Measurements from ENCODE around the gene CSF3.
A peak's percentile ranks its signal among the peaks of the same experiment; 100 is the strongest.

Gene CSF3

DNA sequence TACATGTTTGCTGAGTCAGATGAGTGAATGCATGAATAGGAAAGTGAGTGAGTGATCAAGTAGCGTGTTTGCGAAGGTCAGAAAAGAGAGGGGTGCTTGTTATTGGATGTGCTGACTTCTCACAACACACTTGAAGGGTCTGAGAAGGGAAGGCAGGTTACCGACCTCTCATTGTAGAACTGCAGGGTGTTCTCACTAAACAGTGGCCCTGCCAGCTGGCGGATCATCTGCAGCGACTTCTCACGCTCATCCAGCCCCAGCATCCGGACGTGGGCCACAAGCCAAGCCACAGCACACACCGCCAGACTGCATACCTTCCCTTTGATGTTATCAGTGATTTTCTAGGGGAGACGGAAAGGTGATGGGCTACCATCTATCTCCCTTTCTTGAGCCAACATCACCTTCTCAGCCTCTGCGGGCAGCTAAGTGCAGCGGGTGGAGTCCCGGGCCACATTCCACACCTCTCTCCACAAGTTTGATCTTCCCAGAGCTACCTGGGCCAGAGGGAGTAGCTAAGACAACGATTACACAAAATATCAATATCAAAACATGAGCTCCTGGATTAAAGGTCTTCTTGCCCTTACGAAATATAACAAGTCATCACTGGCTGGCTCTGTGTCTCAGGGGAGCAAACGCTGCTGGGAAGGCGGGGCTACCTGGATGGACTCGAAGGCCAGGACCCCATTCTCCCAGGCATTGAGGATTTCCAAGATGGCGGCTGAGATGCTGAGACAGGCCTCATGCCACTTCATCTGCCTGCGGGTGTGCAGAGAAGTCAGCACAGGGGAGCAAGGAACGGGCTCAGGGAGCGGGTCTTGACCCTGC, 11.0 kb downstream of the CSF3 start:
- DNase-seq, result no peak

DNA sequence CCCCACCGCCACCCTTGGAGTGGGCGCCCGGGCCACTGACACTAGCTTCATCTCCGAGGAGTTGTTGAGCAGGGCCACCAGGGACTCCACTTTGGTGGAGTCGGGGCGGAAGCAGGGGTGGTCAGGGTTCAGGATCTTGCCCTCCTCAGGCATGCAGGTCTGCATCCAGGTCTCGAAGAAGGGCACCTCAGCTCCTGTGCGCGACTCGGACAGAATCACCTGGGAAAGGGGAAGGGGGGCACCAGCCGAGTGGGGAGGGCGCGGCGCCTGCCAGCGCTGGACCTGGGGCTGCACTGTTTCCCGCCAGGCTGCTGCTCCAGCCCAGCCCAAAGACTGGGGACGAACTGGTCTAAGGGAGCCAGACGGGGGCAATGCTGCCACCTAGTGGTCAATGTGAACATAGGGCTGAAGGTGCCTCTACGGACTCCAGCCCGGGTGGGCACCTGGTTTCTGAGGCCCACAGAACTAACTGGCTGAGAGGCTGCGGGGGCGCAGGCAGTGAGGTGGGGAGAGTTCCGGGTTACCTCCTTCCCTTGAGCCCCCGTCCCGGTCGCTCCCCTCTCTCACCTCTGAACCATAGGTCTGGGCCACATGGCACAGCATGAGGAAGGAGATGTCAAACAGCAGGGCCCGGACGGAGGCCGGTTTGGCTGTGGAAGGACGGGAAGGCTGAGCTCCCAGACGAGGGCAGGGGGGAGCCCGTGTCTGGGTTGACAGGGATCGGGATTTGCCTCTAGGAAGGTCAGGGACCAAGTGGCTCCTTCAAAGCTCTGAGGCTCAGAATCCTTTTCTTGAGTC, 11.8 kb downstream of the CSF3 start:
- peak; percentile 44 for DNase-seq

DNA sequence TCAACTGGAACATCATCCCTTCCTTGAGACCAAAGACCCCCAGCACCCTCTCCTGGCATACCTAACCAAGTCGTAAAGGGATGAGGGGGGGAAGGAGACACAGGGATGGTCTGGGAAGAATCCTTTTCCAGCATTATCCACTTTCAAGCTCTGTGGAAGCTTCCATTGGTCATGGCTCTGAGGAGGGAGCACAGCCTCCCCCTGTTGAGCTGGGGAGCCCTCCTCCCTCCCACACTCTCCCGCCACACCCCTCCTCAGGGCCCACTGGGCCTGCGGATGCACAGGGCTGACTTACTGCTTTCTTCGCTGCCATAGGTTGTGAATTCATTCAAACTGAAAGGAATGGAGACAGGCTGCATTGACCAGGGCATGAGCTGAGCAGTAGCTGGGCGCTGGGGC, 12.4 kb downstream of the CSF3 start:
- DNase-seq, result no peak

DNA sequence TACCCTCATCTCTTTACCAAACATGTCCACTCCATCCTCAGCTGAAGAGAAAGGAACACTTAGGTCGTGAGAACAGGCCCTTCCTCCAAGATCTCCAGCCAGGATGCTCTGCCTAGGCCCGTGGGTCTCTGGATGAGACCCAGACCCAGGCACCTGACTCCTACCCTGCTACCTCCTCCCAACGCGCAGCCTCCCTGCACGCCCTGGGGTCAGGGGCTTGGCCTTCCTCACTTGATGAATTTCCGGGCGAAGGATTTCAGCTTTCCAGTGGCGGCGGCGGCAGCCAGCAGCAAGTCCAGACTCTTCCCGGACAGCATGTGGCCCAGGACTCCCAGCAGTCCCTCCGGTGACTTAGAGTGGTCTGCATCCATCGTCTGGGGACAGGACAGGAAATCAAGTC, 13.4 kb downstream of the CSF3 start:
- DNase-seq, result no peak

DNA sequence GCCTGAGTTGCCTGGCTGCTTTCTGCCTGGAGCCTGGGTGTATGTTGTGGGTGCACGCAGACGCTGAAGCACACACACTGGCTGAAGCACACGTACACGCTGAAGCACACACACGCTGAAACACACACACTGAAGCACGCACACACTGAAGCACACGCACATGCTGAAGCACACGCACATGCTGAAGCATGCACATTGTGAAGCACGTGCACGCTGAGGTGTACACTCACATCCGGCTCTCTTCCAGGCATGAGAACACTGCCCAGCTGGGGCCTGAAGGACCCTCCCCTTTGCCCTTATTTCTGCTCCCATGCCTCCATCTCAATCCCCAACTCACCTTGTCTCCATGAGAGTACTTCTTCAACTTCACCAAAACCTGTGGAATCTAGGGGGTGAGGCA, 16.5 kb downstream of the CSF3 start:
- DNase-seq, result no peak

DNA sequence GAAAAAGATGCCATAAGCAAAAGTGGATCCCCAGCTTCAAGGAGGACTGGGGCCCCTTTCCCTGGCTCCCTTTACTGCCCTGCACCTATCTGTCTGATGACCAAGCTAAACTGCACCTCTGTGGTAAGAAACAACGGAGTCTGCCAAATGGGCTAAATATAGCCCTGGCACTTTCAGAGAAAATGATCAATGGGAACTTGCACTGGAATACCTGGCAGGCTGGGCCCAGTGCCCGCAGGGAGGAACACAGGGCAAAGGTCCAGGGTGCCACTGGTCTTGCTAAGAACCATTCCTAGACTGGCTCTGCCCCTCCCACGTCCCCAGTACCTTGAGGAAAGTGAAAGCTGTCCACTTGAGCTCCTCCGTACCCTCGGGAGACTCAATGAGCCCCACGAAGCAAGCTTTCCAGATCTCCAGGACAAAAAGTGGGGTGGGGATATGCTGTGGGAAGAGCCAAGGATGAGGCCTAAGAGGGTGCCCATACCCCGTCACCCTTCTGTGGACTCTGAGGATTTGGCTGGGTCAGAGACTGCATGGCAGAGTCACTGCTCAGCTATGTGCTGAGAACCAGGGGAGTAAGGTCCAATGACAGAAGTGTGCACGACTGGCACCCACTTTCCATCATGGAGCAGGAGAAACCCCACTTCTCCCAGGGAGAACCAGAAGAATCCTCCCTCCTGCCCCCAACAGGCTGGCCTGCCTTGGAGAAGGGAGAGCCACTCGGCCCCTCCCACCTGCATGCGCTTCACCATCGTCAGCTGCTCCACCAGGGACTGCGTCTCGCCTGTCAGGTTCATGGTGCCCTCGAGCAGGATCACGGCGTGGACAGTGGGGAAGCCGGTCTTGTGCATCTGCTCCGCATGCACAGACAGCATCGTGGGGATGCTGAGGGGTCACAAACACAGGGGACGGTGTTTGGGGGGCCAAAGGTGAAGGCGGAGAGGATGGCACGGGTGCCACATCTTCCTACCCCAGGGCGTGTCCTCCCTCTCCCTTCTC, 17.4 kb downstream of the CSF3 start:
- no peak for DNase-seq

DNA sequence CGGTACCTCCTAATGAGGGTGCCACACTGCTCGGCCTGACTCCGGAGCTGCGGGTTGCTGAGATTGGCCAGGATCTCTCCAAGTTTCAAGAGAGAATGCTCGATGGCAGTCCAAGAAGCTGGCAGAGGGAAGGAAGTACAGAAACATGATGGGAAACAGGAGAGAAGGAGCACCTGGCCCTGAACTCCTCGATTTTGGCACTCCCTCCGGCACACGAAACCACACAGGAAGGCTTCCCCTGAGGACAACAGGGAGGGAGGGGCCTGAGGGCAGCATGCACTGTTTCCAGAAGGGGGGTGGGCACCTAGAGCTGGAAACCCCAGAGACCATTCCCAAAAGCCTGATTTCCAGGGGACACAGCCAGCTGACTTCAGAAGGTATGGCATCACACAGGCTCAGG, 18.1 kb downstream of the CSF3 start:
- DNase-seq, result no peak

DNA sequence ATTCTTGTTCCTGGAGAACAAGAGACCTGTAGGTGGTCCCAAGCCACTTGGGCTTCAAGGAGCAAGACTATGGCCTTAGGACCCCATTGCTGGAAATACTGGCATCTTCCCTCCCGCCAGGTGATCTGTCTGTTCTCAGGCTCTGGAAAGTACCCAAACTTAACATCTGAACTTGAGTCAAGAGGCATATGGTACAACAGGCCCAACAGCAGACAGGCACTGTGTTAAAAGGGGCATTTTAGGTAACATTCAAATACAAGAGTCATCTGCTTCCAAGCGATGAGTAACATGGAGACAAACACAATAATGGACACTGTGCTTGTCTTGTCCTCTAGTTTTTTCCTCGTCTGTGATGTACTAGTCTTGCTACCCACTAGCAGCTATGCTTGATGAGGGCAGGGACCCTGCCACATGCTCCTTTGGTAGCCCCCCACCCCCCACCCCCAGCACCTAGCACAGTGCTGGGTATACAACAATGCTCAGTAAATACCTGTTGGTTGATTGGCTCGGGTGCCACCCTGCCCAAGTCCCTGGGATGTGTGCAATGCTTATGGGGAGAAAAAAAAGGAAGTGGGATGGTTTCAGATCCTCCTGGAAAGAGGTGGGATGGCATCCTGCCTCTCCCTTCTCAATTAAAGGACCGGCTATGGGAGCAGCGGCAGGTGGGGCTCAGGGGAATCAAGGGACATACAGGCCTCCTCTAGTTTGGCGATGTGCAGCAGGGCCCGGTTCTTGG, 19.4 kb downstream of the CSF3 start:
- no peak for DNase-seq

DNA sequence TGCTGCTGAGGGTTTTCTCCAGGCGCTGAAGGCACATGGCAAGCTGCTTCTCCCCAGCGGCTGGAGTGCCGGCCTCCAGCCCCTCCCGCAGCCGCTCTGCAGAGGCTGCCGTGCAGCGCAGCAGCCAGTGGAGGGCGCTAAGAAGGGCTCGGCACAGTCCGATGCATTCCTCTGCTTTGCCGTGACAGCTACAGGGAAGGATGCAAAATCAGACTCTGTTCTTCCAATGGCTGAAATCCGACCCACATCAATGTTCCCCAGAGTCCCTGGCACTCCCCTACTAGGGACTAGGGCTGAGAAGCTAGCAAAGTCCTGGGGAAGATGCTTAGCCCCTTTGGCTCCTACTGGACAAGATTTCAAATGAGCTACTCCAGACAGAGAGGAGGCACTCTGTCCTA, 19.9 kb downstream of the CSF3 start:
- no peak for DNase-seq

DNA sequence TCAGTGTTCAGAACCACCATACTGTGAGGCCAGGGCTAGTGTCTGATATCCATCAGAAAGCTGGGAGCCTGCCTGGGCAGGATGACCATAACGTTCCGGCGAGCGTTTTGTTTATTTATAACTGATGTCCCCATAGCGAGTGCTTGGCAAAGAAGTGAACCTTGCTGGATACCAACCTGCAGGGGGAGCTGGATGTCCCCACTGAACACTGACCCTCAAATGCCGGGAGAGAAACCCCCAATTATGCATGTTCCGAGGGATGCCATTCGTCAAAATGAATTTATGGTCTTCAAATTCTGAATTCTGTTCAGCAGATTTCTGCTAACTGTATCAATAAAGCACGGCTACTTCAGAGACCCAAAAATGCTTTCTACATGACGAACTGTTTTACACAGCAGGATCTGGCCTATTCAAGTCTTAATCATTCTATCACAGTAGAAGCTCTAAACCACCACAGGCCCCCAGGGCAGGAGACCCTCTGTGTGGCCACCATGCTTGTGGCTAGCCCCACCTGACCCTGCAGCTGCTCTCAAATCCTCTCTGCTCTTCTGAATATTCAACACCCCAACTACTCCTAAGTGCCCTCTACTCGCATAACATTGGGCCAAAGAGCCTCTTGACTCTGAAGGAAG, 23.8 kb downstream of the CSF3 start:
- DNase-seq, result no peak

DNA sequence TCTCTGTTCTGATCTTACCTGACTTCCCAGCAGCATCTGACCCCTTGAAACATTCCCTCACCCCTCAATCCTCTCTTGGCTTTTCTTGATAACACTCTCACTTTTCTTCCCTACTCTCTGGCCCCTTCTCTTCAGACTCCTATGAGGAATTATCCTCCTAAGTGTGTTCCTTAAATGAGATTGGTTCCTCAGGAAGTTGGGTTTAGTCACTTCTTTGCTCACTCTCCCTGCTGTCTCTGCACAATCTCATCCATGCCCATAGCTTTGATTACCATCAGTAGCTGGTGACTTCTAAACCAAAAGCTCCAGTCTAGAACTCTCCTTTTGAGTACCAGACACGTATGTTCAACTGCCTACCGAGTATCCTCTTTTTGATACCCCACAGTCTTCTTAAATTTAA, 26.0 kb downstream of the CSF3 start:
- no peak for DNase-seq

DNA sequence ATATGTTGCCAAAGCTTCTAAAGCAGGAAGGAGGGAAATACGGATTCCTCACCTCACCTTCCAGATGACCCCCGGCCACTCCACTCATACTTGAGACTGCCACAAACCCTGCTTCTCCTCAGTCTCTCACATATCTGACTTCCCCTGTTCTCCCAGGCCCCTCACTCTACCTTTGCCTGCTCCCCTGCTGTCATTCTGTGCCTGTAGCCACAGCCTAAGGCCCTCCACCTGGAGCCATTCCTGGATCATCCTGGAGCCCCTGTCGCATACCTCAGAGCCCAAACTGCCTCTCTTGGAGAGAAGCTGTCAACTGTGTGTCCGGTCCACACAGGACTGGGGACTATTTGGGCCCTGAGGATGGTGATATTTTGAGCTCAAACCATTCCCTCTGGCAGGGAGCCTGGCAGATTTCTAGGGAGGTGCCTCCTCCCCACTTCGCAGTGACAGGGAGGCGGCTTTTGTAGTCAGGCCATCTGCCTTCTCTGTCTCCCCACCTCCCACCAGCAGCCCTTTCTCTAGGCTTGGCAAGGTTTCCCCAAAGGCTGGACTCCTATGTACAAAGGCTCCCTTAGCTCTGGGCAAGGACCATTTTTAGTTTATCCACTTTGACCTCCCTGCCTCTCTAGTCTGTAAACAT, 41.3 kb downstream of the CSF3 start:
- DNase-seq, result no peak

DNA sequence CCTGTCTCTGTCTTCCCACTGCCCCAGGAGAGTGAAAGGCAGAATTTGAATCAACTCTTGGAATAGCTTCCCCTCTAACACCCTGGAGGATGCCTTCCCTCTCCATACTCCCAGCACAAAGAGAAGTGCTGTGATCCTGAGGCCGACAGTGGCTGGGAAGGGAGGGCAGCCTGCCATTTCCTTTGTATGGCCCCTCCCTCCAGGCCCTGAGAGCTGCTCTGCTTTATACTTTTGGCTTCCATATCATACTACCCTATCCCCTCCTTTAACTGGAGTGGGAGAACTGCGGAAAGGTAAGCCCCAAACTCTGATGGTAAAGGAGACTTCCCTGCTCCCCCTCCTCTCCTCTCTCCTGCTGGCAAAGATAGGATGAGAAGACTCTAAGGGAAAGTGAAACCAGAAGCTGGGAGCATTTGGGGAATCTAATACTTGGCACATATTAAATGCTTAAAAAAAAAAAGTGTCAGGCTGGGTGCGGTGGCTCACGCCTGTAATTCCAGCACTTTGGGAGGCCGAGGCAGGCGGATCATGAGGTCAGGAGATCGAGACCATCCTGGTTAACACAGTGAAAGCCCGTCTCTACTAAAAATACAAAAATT, 43.0 kb downstream of the CSF3 start:
- no peak for DNase-seq

DNA sequence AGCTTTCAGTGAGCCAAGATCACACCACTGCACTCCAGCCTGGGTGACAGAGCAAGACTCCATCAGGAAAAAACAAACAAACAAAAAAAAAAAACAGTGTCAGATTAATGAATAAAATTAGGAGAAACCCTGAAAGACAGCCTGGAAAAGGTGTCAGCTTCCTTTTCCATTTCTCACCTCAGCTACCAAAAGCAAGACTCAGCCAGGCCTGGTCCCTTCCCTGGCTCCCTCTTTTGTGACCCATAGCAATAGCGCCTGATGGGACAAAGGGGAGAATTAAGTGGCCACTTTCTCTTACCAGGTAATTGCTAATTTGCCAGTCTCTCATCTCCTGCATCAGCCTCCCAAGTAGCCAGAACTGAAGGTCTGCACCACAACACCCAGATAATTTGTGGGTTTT, 43.6 kb downstream of the CSF3 start:
- DNase-seq, result no peak

DNA sequence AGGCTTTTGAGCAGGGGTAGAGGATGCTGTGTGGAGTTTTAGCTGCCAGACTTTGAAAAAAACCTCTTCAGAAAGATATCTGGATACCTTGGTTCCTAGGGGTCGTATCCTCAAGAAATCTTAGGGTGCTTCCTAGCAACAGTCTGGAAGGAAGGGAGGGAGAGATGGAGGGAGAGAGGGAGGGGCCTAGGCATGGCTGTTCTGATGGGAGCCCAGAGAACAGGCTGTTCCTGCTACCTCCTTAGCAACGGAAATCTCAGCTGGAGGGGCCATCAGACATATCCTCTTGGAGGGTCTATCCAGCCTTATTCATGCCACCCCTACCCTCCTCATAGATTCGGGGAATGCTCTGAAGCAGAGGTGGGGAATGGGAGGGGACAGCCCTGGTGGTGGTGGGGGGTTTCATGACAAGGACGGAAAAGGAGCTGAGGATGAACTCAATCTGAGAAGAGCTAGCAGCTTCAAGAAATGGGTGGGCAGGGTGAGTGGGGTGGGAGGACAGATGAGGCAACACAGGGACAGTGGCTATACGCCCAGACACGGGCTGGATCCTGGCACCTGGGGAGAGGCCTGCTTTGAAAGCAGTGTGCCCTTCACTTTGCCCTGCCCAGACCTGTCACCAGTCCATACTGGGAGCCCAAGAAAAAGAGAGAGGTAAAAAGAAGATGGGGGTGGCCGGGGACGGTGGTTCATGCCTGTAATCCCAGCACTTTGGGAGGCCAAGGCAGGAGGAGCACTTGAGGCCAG, 44.7 kb downstream of the CSF3 start:
- DNase-seq, result no peak

DNA sequence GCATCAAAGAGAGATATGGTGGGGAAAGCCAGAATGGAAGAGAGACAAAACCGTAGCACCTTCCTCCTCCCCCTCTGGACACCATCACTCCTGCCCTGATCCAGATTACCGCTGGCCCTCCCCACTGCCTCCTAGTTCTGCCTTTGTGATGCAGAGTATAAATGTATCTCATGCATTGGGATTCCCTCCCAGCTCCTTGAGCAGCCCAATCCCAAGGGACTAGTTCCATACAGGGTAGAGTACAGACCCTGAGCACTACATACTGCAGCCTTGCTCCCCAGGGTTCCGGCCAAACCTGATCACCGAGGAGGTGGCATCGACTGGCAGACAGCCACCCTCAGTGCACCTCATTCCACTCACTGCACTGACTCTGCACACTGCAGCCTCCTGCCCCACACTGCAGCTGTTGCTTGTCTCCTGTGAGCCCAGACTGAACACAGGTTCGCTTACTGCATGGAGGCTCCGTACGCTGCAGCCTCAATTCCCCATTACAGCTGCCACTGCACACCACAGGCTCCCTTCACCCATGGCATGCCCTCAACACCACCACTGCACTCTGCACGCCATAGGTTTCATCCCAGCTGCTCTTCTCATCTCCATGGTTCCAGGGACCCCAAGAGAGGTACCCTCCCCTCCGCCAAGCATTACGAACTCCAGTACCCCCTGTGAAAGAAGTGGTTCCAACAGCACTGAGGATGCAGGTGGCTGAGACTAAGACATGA, 45.8 kb downstream of the CSF3 start:
- no peak for DNase-seq

DNA sequence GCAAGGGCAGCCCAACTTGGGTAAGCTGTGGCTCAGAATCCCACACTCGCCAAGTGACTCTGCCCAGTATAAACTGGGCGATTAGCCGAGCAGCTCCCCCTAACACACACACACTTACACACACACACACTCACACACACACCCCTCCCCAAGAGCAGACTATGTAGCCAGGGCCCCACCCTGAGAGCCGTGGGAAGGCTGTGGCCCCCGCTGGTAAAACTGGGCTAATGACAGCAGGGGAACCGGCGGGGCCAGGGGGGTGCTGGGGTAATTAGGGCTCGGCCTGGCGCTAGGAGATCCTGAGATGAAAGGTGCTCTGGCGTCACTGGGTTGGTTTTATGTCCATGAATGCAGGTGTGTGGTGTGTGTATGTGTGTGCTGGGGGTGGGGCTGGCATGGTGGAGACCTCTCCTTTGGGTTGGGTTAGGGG, 46.4 kb downstream of the CSF3 start:
- DNase-seq, result no peak

DNA sequence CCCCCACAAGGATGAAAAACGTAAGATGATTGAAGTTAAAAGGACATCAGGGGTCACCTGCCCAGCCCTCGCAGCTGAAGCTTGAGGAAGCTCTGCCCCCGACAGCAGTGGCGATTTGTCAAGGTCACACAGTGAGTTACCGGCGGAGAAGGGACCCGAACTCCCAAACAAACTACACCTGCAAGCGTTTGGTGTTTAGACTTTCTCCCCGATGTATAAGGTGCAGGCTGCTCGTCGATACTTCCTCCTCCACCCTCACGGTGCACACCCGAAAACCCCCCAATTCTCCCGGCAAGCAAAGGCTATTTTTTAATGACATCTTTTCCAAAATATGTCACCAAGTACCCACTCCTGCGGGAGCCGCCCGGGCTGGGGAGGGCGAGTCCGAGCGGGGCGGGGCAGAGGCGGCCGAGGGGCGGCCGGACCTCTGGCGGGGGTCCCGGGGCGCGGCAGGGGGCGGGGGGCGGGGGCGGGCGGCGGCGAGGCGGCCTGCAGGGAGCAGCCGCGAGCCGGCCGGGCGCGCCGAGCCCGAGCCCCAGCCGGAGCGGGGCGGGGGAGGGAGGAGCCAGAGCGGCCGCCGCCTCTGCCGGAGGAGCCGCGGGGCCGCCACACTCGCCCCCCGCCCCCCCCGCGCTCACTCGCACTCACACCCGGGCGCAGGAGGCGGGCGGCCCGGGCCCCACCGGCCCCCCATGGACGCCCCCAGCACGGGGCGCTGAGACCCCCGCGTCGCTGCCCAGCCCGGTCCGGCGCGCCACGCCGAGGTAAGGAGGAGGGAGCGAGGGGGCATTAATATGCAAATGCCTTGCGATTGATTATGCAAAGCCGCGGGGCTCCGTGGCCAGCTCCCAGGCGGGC, 47.3 kb downstream of the CSF3 start, which contains the start of gene THRA:
TSS of gene THRA (plus strand) at position 637 of the 858 bp plus-strand sequence. CDS start 11,524 bp downstream, outside the sequence.
- DNase-seq, result peak; percentile 20
